ENCODE measurements around the gene TMEM209. TPM values are rescaled to one million over a fixed set of nuclear protein-coding genes. Genes with fewer than 3 reads are reported as not detected.
"Not testable (repeated sequence)": the region's sequence is repeated elsewhere in the genome, so short reads cannot be mapped to it uniquely, and the experiment has no call there.

TMEM209 gene
- total RNA-seq, 1 donor from 2014 or later, result 15.1 TPM

- H3K4me3 Mint-ChIP-seq (ENCODE audit: unreplicated experiment), result no peak overlapping the region
- no peaks in the 10 kb centered on the region for H3K79me2 ChIP-seq (ENCODE audit: insufficient read depth, low read length)
- H3K4me1 Mint-ChIP-seq (ENCODE audit: low read depth, unreplicated experiment), result peaks cover 22% of the 10 kb centered on the region
- H2AFZ ChIP-seq (ENCODE audit: low read depth, low read length), result no peak overlapping the region
- no peaks in the 10 kb centered on the region for H3K36me3 ChIP-seq (ENCODE audit: insufficient read depth, low read length)
- DNase-seq (ENCODE audit: low read depth), result no peak
- H3K4me3 ChIP-seq (ENCODE audit: insufficient read depth, low read depth, low read length), result no peak overlapping the region
- H3K27me3 ChIP-seq (ENCODE audit: insufficient read depth, low read length), result no peaks in the 10 kb centered on the region
- H4K20me1 ChIP-seq (ENCODE audit: insufficient read depth, low read length), result no peaks in the 10 kb centered on the region
- no peaks in the 10 kb centered on the region for H3K9me3 Mint-ChIP-seq (ENCODE audit: unreplicated experiment)
- H3K27me3 Mint-ChIP-seq (ENCODE audit: low read depth, unreplicated experiment), result no peaks in the 10 kb centered on the region
- H3K27ac ChIP-seq (ENCODE audit: low read depth, low read length), result no peak overlapping the region
- H3K9ac ChIP-seq (ENCODE audit: low read length), result no peak overlapping the region
- no peak overlapping the region for H3K4me2 ChIP-seq (ENCODE audit: low read length)
- H3K9me3 ChIP-seq (ENCODE audit: insufficient read depth, low read depth, low read length), result no peaks in the 10 kb centered on the region
- peaks cover 20% of the 10 kb centered on the region for H3K4me1 ChIP-seq (ENCODE audit: insufficient read depth, low read length)
- TF ChIP-seq EZH2 (IDR thresholded peaks at IDR 0.05; ENCODE audit: insufficient read depth, low read length) (no peak), CTCF (IDR thresholded peaks at IDR 0.05; ENCODE audit: insufficient read depth, low read depth, low read length) (no peak)
- FAIRE-seq, result no peak
- no peak overlapping the region for H3K27ac Mint-ChIP-seq (ENCODE audit: unreplicated experiment)
- H3K36me3 Mint-ChIP-seq (ENCODE audit: low read depth, unreplicated experiment), result peaks cover 4% of the 10 kb centered on the region
Measured at GRCh38 chr7:130146693-130147405, 58.4 kb downstream of the TMEM209 start.

GRCh38 chr7:130146142-130146541 is 59.1 kb downstream of the TMEM209 start:
- not testable (repeated sequence) for H3K4me2 ChIP-seq (ENCODE audit: low read length); H3K4me3 ChIP-seq (ENCODE audit: insufficient read depth, low read depth, low read length); H3K27me3 Mint-ChIP-seq (ENCODE audit: low read depth, unreplicated experiment); DNase-seq (ENCODE audit: low read depth); H3K79me2 ChIP-seq (ENCODE audit: insufficient read depth, low read length); H3K9me3 Mint-ChIP-seq (ENCODE audit: unreplicated experiment); H4K20me1 ChIP-seq (ENCODE audit: insufficient read depth, low read length); H3K36me3 ChIP-seq (ENCODE audit: insufficient read depth, low read length); H3K27ac ChIP-seq (ENCODE audit: low read depth, low read length); H3K36me3 Mint-ChIP-seq (ENCODE audit: low read depth, unreplicated experiment); H3K4me3 Mint-ChIP-seq (ENCODE audit: unreplicated experiment); FAIRE-seq; H3K27me3 ChIP-seq (ENCODE audit: insufficient read depth, low read length); H3K9me3 ChIP-seq (ENCODE audit: insufficient read depth, low read depth, low read length); H2AFZ ChIP-seq (ENCODE audit: low read depth, low read length); H3K9ac ChIP-seq (ENCODE audit: low read length); H3K27ac Mint-ChIP-seq (ENCODE audit: unreplicated experiment)
- H3K4me1 Mint-ChIP-seq (ENCODE audit: low read depth, unreplicated experiment), result peaks cover 26% of the 10 kb centered on the region
- peaks cover 27% of the 10 kb centered on the region for H3K4me1 ChIP-seq (ENCODE audit: insufficient read depth, low read length)

GRCh38 chr7:130145424-130146100 is 59.6 kb downstream of the TMEM209 start:
- Mint-ChIP-seq H3K9me3 (ENCODE audit: unreplicated experiment) (no peaks in the 10 kb centered on the region), H3K4me1 (ENCODE audit: low read depth, unreplicated experiment) (peaks cover 26% of the 10 kb centered on the region), H3K36me3 (ENCODE audit: low read depth, unreplicated experiment) (peaks cover 4% of the 10 kb centered on the region), H3K27ac (ENCODE audit: unreplicated experiment) (peak overlapping the region; percentile 63), H3K27me3 (ENCODE audit: low read depth, unreplicated experiment) (no peaks in the 10 kb centered on the region), H3K4me3 (ENCODE audit: unreplicated experiment) (no peak overlapping the region)
- FAIRE-seq, result no peak
- H2AFZ ChIP-seq (ENCODE audit: low read depth, low read length), result peak overlapping the region; percentile 26
- no peaks in the 10 kb centered on the region for H3K79me2 ChIP-seq (ENCODE audit: insufficient read depth, low read length)
- H3K36me3 ChIP-seq (ENCODE audit: insufficient read depth, low read length), result no peaks in the 10 kb centered on the region
- H3K4me2 ChIP-seq (ENCODE audit: low read length), result no peak overlapping the region
- DNase-seq (ENCODE audit: low read depth), result no peak
- H3K9ac ChIP-seq (ENCODE audit: low read length), result no peak overlapping the region
- H4K20me1 ChIP-seq (ENCODE audit: insufficient read depth, low read length), result no peaks in the 10 kb centered on the region
- H3K27me3 ChIP-seq (ENCODE audit: insufficient read depth, low read length), result no peaks in the 10 kb centered on the region
- H3K9me3 ChIP-seq (ENCODE audit: insufficient read depth, low read depth, low read length), result no peaks in the 10 kb centered on the region
- peaks cover 31% of the 10 kb centered on the region for H3K4me1 ChIP-seq (ENCODE audit: insufficient read depth, low read length)
- peak overlapping the region; percentile 19 for H3K27ac ChIP-seq (ENCODE audit: low read depth, low read length)
- TF ChIP-seq EZH2 (IDR thresholded peaks at IDR 0.05; ENCODE audit: insufficient read depth, low read length), result no peak
- no peak for TF ChIP-seq CTCF (IDR thresholded peaks at IDR 0.05; ENCODE audit: insufficient read depth, low read depth, low read length)
- no peak overlapping the region for H3K4me3 ChIP-seq (ENCODE audit: insufficient read depth, low read depth, low read length)

All from astrocyte (in vitro differentiated cells and primary cell).